Tibial artery (tissue), 4 donors: Measurements from ENCODE around the gene KCNQ4.

Experiments
- DNase-seq, 2 donors: peaks; one replicate each; pipeline ENCODE4 v3.0.0-alpha.2; 2019
- H3K27ac ChIP-seq, 2 donors: fragments of 200-600 bp; sonication (generic) in 1 of 2; 1 replicate in 1 of 2; 2 replicates in 1 of 2; pipeline ENCODE4 v1.5.1; 2018 to 2019; ENCODE audit warnings: mild to moderate bottlenecking in 1 of 2
- H3K27me3 ChIP-seq, 2 donors: fragments of 200-600 bp; sonication (generic) in 1 of 2; one replicate each; pipeline versions ENCODE4 v1.5.1 to v1.6.0; 2016 to 2019
- H3K36me3 ChIP-seq, 3 donors: fragments of 200-600 bp; sonication (generic) in 2 of 3; one replicate each; pipeline ENCODE4 v1.5.1; 2016 to 2019; ENCODE audit warnings: mild to moderate bottlenecking in 2 of 3
- H3K4me1 ChIP-seq, 4 donors: fragments of 200-600 bp; sonication (generic) in 2 of 4; 1 replicate in 3 of 4; 2 replicates in 1 of 4; pipeline ENCODE4 v1.5.1; 2016 to 2019
- H3K4me3 ChIP-seq, 2 donors: fragments of 200-600 bp; sonication (generic) in 1 of 2; 1 replicate in 1 of 2; 2 replicates in 1 of 2; pipeline ENCODE4 v1.5.1; 2018 to 2019; ENCODE audit warnings: mild to moderate bottlenecking in 2 of 2
- H3K9me3 ChIP-seq, 3 donors: fragments of 200-600 bp; sonication (generic) in 1 of 3; one replicate each; pipeline ENCODE4 v1.5.1; 2016 to 2019
- CTCF ChIP-seq, 2 experiments: fragments of 200-600 bp in 1 of 2; fragments of 450-650 bp in 1 of 2; IDR thresholded peaks; one replicate each; pipeline ENCODE4 v1.5.1; 2017 to 2019; ENCODE audit warnings: antibody characterized with exemption in 2 of 2, mild to moderate bottlenecking in 1 of 2, moderate library complexity in 1 of 2
- intact Hi-C: fragments of 100-400 bp; cut with DNase I; formaldehyde crosslinking; loops from one replicate; pipeline ENCODE4 v1.15.0; 2023; ENCODE audit warnings: low total_unique reads

Gene KCNQ4

GRCh38 chr1:40829631-40830245 is 46.2 kb downstream of the KCNQ4 start:
- Histone ChIP-seq H3K36me3 (peaks cover 0 to 24% (median 11%) of the 10 kb centered on the region in 3 donors), H3K27ac (no peak overlapping the region), H3K9me3 (no peaks in the 10 kb centered on the region), H3K4me3 (no peak overlapping the region), H3K27me3 (no peaks in the 10 kb centered on the region), H3K4me1 (peaks cover 0 to 13% (median 6%) of the 10 kb centered on the region in 4 donors)
- DNase-seq, result no peak
- intact Hi-C loops, result no loop called here
- TF ChIP-seq CTCF (IDR thresholded peaks at IDR 0.05), result no peak

GRCh38 chr1:40830419-40830943 is 46.9 kb downstream of the KCNQ4 start:
- no peaks in the 10 kb centered on the region for H3K9me3 ChIP-seq
- intact Hi-C loops, result no loop called here
- no peak overlapping the region for H3K4me3 ChIP-seq
- H3K27ac ChIP-seq, result no peak overlapping the region
- peaks cover 0 to 5% (median 2%) of the 10 kb centered on the region in 4 donors for H3K4me1 ChIP-seq
- no peak for TF ChIP-seq CTCF (IDR thresholded peaks at IDR 0.05)
- H3K36me3 ChIP-seq, result peaks cover 5 to 32% (median 19%) of the 10 kb centered on the region in 3 donors
- no peak for DNase-seq
- no peaks in the 10 kb centered on the region for H3K27me3 ChIP-seq

- Histone ChIP-seq H3K36me3 (peaks cover 5 to 39% (median 23%) of the 10 kb centered on the region in 3 donors), H3K4me3 (no peak overlapping the region), H3K27ac (no peak overlapping the region), H3K4me1 (no peaks in the 10 kb centered on the region), H3K9me3 (no peaks in the 10 kb centered on the region), H3K27me3 (no peaks in the 10 kb centered on the region)
- intact Hi-C loops, result no loop called here
- DNase-seq, result no peak
- no peak for TF ChIP-seq CTCF (IDR thresholded peaks at IDR 0.05)
Observed at GRCh38 chr1:40831001-40831732, 47.6 kb downstream of the KCNQ4 start.

- intact Hi-C loops, result no loop called here
- Histone ChIP-seq H3K4me3 (no peak overlapping the region), H3K27ac (no peak overlapping the region), H3K27me3 (no peaks in the 10 kb centered on the region), H3K4me1 (no peaks in the 10 kb centered on the region), H3K9me3 (no peaks in the 10 kb centered on the region), H3K36me3 (peaks cover 5 to 56% (median 29%) of the 10 kb centered on the region in 3 donors)
- TF ChIP-seq CTCF (IDR thresholded peaks at IDR 0.05), result no peak
- no peak for DNase-seq
Observed at GRCh38 chr1:40833979-40834378, 50.4 kb downstream of the KCNQ4 start.

- H3K4me3 ChIP-seq, result no peak overlapping the region
- H3K9me3 ChIP-seq, result no peaks in the 10 kb centered on the region
- H3K36me3 ChIP-seq, result peaks cover 5 to 64% (median 40%) of the 10 kb centered on the region in 3 donors
- no peak overlapping the region for H3K27ac ChIP-seq
- H3K4me1 ChIP-seq, result no peaks in the 10 kb centered on the region
- no peak for DNase-seq
- intact Hi-C loops, result no loop called here
- TF ChIP-seq CTCF (IDR thresholded peaks at IDR 0.05), result no peak
- H3K27me3 ChIP-seq, result no peaks in the 10 kb centered on the region
Observed at GRCh38 chr1:40834968-40835545, 51.5 kb downstream of the KCNQ4 start.
